ENCODE results near the gene PSMB9. TPM values are rescaled to one million over a fixed set of nuclear protein-coding genes. Genes with fewer than 3 reads are reported as not detected.
A peak's percentile ranks its signal among the peaks of the same experiment; 100 is the strongest.

Gene PSMB9
- total RNA-seq, 3 donors from 2014 or later (not counting 1 experiment from before 2014, with no cell fraction given), result 112 to 190 (median 182) TPM

DNA sequence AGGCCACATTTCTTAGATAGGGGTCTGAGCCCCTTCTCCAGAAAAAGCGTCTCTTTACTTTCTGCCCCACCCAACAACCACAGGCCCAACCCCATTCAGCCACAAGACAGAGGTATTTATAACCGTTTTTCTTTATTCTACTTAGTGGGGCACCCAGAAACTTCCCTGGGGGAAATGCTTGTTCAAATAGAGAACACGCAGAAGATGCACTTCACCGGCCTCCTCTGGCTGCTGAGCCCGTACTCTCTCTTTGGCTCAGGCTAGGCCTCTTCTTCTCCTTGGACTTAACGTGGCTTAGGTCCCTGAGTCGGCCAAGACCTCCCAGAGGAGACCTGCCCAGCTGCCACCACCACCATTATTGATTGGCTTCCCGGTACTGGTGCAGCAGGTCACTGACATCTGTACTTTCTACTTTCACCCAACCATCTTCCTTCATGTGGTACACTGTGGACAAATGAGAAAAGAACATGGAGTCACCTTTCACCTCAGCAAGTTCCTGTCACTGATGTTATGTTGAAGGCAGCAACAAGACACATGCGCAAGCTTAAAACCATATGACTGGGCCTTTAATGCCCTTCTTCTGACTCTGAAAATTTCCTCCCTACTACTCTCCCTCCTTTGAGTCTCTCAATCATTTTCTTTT, 13.3 kb upstream of the PSMB9 start:
- Mint-ChIP-seq H3K27me3 (ENCODE audit: low read depth in 2 of 2) (no peaks in the 10 kb centered on the region), H3K27ac (peak overlapping the region; percentile 96 to 100), H3K4me1 (peaks cover 71 to 84% of the 10 kb centered on the region in 2 donors), H3K4me3 (peak overlapping the region; percentile 47), H3K9me3 (no peaks in the 10 kb centered on the region), H3K36me3 (peaks cover 21% of the 10 kb centered on the region)
- intact Hi-C loops (cut with micrococcal nuclease), result loop anchor here (5.0 kb wide), 1 partner anchor 643 kb away; no protein-coding TSS in a partner anchor
- H3K9me3 ChIP-seq (ENCODE audit: control insufficient read depth, insufficient read depth, low read length), result no peaks in the 10 kb centered on the region
- H3K4me1 ChIP-seq (ENCODE audit: control insufficient read depth, insufficient read depth, low read length), result peaks cover 54% of the 10 kb centered on the region
- no peak overlapping the region for H3K4me3 ChIP-seq (ENCODE audit: low read length)
- peak in 1 of 2 donors; percentile 61 for DNase-seq
- ATAC-seq, result no peak
- H3K27me3 ChIP-seq (ENCODE audit: control insufficient read depth, insufficient read depth, low read length), result no peaks in the 10 kb centered on the region
- TF ChIP-seq, protein P1, sequence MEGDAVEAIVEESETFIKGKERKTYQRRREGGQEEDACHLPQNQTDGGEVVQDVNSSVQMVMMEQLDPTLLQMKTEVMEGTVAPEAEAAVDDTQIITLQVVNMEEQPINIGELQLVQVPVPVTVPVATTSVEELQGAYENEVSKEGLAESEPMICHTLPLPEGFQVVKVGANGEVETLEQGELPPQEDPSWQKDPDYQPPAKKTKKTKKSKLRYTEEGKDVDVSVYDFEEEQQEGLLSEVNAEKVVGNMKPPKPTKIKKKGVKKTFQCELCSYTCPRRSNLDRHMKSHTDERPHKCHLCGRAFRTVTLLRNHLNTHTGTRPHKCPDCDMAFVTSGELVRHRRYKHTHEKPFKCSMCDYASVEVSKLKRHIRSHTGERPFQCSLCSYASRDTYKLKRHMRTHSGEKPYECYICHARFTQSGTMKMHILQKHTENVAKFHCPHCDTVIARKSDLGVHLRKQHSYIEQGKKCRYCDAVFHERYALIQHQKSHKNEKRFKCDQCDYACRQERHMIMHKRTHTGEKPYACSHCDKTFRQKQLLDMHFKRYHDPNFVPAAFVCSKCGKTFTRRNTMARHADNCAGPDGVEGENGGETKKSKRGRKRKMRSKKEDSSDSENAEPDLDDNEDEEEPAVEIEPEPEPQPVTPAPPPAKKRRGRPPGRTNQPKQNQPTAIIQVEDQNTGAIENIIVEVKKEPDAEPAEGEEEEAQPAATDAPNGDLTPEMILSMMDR (IDR thresholded peaks at IDR 0.05), result no peak
- peaks cover 52% of the 10 kb centered on the region for H3K36me3 ChIP-seq (ENCODE audit: control insufficient read depth, insufficient read depth, low read length)
- H3K27ac ChIP-seq (ENCODE audit: low read length), result peak overlapping the region; percentile 1
- WGBS (ENCODE audit: insufficient coverage), result 26% methylated on average over 9 of the region's 9 CpGs

DNA sequence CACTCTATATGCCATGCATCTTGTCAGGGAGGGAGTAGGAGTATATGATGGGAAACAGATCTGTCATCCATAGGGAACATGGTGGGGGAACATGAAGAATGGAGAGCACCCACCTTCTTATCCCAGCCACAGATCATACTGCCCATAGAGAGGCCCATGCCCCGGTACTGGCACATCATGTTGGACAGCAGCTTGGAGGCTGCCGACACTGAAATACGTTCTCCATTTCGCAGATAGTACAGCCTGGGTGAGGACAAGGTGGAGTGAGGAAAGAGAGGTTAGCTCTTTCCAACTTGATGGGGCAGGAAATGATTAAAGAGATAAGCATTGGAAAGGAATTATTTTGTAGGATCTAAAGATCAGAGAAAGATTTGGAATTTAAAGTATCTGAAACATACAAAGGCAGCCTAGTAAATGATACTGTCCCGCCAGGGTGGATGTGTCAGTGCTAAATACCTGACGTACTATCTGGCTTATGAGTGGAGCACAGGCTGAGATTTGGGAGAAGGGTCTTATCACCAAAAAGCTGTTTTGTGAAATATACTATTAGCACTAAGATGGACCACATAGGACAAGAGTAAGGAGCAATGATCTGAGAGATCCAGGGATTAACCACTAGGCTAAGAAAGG, 11.9 kb upstream of the PSMB9 start:
- Mint-ChIP-seq H3K4me3 (peak overlapping the region; percentile 100), H3K27me3 (ENCODE audit: low read depth in 2 of 2) (no peaks in the 10 kb centered on the region), H3K4me1 (peaks cover 76 to 84% of the 10 kb centered on the region in 2 donors), H3K27ac (peak overlapping the region; percentile 96 to 100), H3K36me3 (peaks cover 27% of the 10 kb centered on the region), H3K9me3 (no peaks in the 10 kb centered on the region)
- no peak for ATAC-seq
- intact Hi-C loops (cut with micrococcal nuclease), result loop anchor here (5.0 kb wide), 1 partner anchor 645 kb away; no protein-coding TSS in a partner anchor
- Histone ChIP-seq H3K4me1 (ENCODE audit: control insufficient read depth, insufficient read depth, low read length) (peaks cover 66% of the 10 kb centered on the region), H3K4me3 (ENCODE audit: low read length) (no peak overlapping the region), H3K27me3 (ENCODE audit: control insufficient read depth, insufficient read depth, low read length) (no peaks in the 10 kb centered on the region), H3K9me3 (ENCODE audit: control insufficient read depth, insufficient read depth, low read length) (no peaks in the 10 kb centered on the region), H3K27ac (ENCODE audit: low read length) (no peak overlapping the region), H3K36me3 (ENCODE audit: control insufficient read depth, insufficient read depth, low read length) (peaks cover 53% of the 10 kb centered on the region)
- TF ChIP-seq, protein P1 (IDR thresholded peaks at IDR 0.05), result no peak
- 91% methylated on average over 6 of the region's 6 CpGs for WGBS (ENCODE audit: insufficient coverage)
- no peak for DNase-seq

DNA sequence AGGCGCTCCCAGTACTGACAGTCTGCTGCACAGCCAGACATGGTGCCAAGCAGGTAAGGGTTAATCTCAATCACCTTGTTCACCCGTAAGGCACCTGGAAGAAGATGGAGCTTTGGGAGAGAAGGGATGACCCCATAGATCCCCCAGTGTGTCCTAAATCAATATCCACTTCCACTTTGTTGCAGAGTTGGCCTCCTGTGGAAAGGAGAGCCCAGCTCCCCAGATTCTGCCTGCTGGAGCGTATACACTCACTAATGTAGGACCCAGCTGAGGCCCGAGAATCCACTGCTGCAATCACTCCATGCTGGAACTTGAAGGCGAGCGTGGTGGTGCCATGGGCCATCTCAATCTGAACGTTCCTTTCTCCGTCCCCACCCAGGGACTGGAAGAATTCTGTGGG, 11.3 kb upstream of the PSMB9 start:
- Histone ChIP-seq H3K27ac (ENCODE audit: low read length) (peak overlapping the region; percentile 99), H3K4me3 (ENCODE audit: low read length) (peak overlapping the region; percentile 97), H3K27me3 (ENCODE audit: control insufficient read depth, insufficient read depth, low read length) (no peaks in the 10 kb centered on the region), H3K4me1 (ENCODE audit: control insufficient read depth, insufficient read depth, low read length) (peaks cover 67% of the 10 kb centered on the region), H3K36me3 (ENCODE audit: control insufficient read depth, insufficient read depth, low read length) (peaks cover 56% of the 10 kb centered on the region), H3K9me3 (ENCODE audit: control insufficient read depth, insufficient read depth, low read length) (no peaks in the 10 kb centered on the region)
- ATAC-seq, result no peak
- H3K9me3 Mint-ChIP-seq, result no peaks in the 10 kb centered on the region
- peaks cover 76 to 84% of the 10 kb centered on the region in 2 donors for H3K4me1 Mint-ChIP-seq
- peaks cover 33% of the 10 kb centered on the region for H3K36me3 Mint-ChIP-seq
- peak in 1 of 2 donors; percentile 25 for DNase-seq
- peak overlapping the region; percentile 100 for H3K4me3 Mint-ChIP-seq
- H3K27ac Mint-ChIP-seq, result peak overlapping the region; percentile 96 to 100
- TF ChIP-seq, protein P1 (IDR thresholded peaks at IDR 0.05), result no peak
- 62% methylated on average over 8 of the region's 8 CpGs for WGBS (ENCODE audit: insufficient coverage)
- intact Hi-C loops (cut with micrococcal nuclease), result loop anchor here (5.0 kb wide), 1 partner anchor 645 kb away; no protein-coding TSS in a partner anchor
- H3K27me3 Mint-ChIP-seq (ENCODE audit: low read depth in 2 of 2), result no peaks in the 10 kb centered on the region

All from natural killer cell (primary cell).